ENCODE measurements around the gene ACD. TPM values are rescaled to one million over a fixed set of nuclear protein-coding genes. Genes with fewer than 3 reads are reported as not detected.

Gene ACD
- total RNA-seq, 1 donor from 2014 or later: 33.3 TPM

DNA sequence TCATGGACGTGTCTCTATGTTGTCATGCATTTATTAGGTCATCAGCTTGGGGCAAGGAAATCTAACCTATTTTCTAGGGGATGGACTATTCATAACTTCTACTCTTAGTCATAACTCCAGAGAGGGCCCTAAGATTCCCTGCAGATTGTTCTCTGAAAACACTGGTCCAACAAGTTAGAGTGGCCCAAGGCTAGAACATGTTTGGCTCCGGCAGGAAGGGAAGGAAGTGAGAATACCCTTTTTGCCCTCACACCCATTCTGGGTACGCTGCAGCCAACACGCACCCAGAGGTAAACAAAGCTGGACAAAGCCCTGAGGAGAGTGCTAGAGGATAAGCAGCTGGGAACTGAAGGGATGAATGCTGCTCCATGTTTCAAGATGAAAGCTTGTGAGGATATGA, 16.5 kb upstream of the ACD start:
- H3K27me3 Mint-ChIP-seq (ENCODE audit: unreplicated experiment): no peaks in the 10 kb centered on the region
- peaks cover 7% of the 10 kb centered on the region for H3K9me3 Mint-ChIP-seq (ENCODE audit: unreplicated experiment)
- TF ChIP-seq, protein P1, sequence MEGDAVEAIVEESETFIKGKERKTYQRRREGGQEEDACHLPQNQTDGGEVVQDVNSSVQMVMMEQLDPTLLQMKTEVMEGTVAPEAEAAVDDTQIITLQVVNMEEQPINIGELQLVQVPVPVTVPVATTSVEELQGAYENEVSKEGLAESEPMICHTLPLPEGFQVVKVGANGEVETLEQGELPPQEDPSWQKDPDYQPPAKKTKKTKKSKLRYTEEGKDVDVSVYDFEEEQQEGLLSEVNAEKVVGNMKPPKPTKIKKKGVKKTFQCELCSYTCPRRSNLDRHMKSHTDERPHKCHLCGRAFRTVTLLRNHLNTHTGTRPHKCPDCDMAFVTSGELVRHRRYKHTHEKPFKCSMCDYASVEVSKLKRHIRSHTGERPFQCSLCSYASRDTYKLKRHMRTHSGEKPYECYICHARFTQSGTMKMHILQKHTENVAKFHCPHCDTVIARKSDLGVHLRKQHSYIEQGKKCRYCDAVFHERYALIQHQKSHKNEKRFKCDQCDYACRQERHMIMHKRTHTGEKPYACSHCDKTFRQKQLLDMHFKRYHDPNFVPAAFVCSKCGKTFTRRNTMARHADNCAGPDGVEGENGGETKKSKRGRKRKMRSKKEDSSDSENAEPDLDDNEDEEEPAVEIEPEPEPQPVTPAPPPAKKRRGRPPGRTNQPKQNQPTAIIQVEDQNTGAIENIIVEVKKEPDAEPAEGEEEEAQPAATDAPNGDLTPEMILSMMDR (IDR thresholded peaks at IDR 0.05; ENCODE audit: partially characterized antibody, unreplicated experiment): no peak
- no peaks in the 10 kb centered on the region for H3K36me3 Mint-ChIP-seq (ENCODE audit: unreplicated experiment)
- DNase-seq: no peak
- H3K27ac Mint-ChIP-seq (ENCODE audit: unreplicated experiment): no peak overlapping the region
- H3K4me1 Mint-ChIP-seq (ENCODE audit: low read depth, unreplicated experiment): peaks cover 6% of the 10 kb centered on the region
- no peak overlapping the region for H3K4me3 Mint-ChIP-seq (ENCODE audit: unreplicated experiment)

DNA sequence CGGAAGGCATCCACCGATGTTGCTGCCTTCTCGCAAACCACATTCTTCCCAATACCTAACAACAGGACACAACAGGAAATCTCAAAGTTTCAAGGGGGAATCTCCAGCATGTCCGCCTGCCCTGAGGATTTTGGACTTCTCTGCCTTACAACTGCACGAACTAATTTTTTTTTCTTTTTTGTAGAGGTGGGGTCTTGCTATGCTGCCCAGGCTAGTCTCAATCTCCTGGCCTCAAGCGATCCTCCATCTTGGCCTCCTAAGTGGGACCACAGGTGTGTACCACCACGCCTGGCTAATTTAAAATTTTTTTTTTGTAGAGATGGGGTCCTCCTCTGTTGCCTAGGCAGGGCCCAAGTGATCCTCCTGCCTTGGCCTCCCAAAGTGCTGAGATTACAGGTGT, 15.9 kb upstream of the ACD start:
- no peak overlapping the region for H3K27ac Mint-ChIP-seq (ENCODE audit: unreplicated experiment)

DNA sequence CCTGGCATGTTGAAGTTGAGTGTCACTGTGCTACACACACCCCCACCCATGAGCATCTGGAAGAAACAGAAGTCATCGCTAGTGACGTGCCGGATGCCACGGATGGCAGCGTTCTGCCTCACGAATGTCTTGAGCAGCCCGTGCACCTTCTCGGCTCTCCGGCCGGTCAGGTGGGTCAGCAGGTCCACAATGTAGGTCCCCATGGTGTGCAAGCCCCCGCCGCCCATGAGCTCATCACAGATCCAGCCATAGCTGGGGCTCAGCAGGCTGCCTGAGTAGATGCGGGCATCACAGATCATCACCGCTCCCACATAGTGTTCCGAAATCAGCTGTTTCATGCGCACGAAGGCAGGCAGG, 15.5 kb upstream of the ACD start:
- Mint-ChIP-seq H3K27me3 (ENCODE audit: unreplicated experiment) (peaks cover 5% of the 10 kb centered on the region), H3K27ac (ENCODE audit: unreplicated experiment) (no peak overlapping the region), H3K4me1 (ENCODE audit: low read depth, unreplicated experiment) (peaks cover 6% of the 10 kb centered on the region), H3K9me3 (ENCODE audit: unreplicated experiment) (peaks cover 7% of the 10 kb centered on the region), H3K4me3 (ENCODE audit: unreplicated experiment) (no peak overlapping the region), H3K36me3 (ENCODE audit: unreplicated experiment) (no peaks in the 10 kb centered on the region)
- DNase-seq: no peak
- TF ChIP-seq, protein P1 (IDR thresholded peaks at IDR 0.05; ENCODE audit: partially characterized antibody, unreplicated experiment): no peak

More for the DNA sequence above, 15.9 kb upstream of the ACD start:
- no peak overlapping the region for H3K4me3 Mint-ChIP-seq (ENCODE audit: unreplicated experiment)
- TF ChIP-seq, protein P1 (IDR thresholded peaks at IDR 0.05; ENCODE audit: partially characterized antibody, unreplicated experiment): no peak
- peaks cover 7% of the 10 kb centered on the region for H3K9me3 Mint-ChIP-seq (ENCODE audit: unreplicated experiment)
- H3K36me3 Mint-ChIP-seq (ENCODE audit: unreplicated experiment): no peaks in the 10 kb centered on the region
- DNase-seq: no peak
- peaks cover 6% of the 10 kb centered on the region for H3K4me1 Mint-ChIP-seq (ENCODE audit: low read depth, unreplicated experiment)
- peaks cover 2% of the 10 kb centered on the region for H3K27me3 Mint-ChIP-seq (ENCODE audit: unreplicated experiment)

DNA sequence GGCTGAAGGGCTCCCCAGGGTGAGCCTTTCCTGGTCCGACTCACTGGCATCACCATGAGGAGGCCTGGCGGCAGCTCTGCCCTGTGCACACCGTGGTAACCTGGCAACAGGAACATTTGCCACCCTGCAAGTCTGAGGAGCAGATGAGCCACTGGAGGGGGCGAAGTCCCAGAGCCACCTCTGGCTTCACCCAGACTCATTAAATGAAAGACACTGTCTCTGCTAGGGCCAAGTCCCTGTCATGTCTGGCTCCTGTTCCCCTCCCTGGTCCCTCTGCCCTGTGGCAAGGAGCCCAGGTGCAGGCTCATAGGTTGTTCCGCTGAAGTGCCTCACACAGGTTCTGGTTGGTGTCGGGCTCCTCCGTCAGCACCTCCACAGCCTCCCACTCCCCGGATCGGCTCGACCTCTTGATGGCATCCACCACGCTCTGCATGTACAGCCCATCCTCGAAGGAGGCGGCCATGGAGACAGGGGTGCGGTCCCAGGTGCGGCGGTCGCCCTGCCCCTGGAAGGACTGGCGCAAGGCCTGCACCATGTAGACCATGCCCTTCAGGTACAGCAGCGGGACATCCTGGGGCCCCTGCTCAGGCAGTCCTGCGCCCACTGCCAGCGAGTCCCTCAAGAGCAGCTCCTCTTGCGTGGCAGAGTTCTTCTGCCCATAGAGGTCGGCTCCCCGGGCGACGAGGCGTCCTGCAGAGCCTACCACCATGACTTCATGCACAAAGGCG, 15.0 kb upstream of the ACD start:
- Mint-ChIP-seq H3K9me3 (ENCODE audit: unreplicated experiment) (peaks cover 7% of the 10 kb centered on the region), H3K27me3 (ENCODE audit: unreplicated experiment) (peaks cover 5% of the 10 kb centered on the region), H3K4me1 (ENCODE audit: low read depth, unreplicated experiment) (peaks cover 6% of the 10 kb centered on the region), H3K27ac (ENCODE audit: unreplicated experiment) (no peak overlapping the region), H3K4me3 (ENCODE audit: unreplicated experiment) (no peak overlapping the region), H3K36me3 (ENCODE audit: unreplicated experiment) (no peaks in the 10 kb centered on the region)
- DNase-seq: no peak
- TF ChIP-seq, protein P1 (IDR thresholded peaks at IDR 0.05; ENCODE audit: partially characterized antibody, unreplicated experiment): no peak

DNA sequence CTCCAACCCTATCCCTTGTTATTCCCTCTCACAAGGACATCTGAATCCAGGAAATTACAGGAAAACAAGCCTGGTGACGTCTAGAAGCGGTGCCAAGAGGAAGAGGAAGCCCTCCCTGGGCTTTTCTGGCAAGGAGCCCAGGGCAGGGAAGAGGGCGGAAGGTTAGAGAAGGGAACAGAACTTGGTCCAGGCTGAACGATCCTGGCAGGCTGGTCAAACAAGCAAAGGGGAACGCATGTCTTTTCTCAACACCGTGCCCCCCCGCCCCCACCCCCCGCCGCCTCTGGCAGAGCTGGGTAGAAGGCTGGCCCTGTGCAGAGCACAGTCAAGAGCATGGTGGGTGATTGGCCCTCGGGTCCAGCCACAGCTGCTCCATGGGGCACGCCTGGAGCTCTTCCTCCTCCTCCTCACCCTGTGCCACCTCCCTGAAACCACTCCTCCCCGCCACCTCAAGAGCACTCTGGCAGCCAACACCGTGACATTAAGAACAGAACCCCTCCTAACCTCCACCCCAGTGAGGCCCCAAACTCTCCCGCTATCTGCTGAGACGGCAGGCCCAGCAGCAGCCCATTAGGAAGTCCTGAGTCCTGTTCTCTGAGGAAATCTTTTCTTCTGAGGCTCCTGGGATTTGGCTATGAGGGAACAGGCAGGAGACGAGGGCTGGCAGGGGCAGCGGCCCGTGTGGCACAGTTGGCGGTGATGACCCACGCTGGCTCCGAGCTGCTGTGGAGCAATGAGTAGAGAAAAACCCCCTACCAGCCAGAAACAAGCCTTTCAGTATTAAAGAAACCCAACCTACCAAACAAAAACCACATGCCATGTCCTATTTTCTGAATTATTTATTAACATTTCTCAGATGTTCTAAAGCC, 13.9 kb upstream of the ACD start:
- peaks cover 7% of the 10 kb centered on the region for H3K9me3 Mint-ChIP-seq (ENCODE audit: unreplicated experiment)
- H3K4me3 Mint-ChIP-seq (ENCODE audit: unreplicated experiment): no peak overlapping the region
- peaks cover 14% of the 10 kb centered on the region for H3K4me1 Mint-ChIP-seq (ENCODE audit: low read depth, unreplicated experiment)
- no peaks in the 10 kb centered on the region for H3K36me3 Mint-ChIP-seq (ENCODE audit: unreplicated experiment)
- H3K27me3 Mint-ChIP-seq (ENCODE audit: unreplicated experiment): peaks cover 8% of the 10 kb centered on the region
- TF ChIP-seq, protein P1 (IDR thresholded peaks at IDR 0.05; ENCODE audit: partially characterized antibody, unreplicated experiment): no peak
- DNase-seq: no peak
- H3K27ac Mint-ChIP-seq (ENCODE audit: unreplicated experiment): peak overlapping the region; percentile 28
